HG02970 (cell line): ENCODE results near the gene ZNF609.
"Not testable (repeated sequence)": the region's sequence is repeated elsewhere in the genome, so short reads cannot be mapped to it uniquely, and the experiment has no call there.

Experiments
- ATAC-seq: cut with Tn5 transposase; IDR thresholded peaks from one replicate; pipeline ENCODE4 v1.9.1; 2021; ENCODE audit warnings: mild to moderate bottlenecking, moderate library complexity, moderate number of reproducible peaks; ENCODE audit not compliant: unreplicated experiment, low FRiP score

ZNF609 gene

GRCh38 chr15:64454282-64454681 is 6.1 kb upstream of the ZNF609 start:
- no peak for ATAC-seq

- ATAC-seq, result no peak
These were observed 4.4 kb upstream of the ZNF609 start for GRCh38 chr15:64455961-64456371.

GRCh38 chr15:64456634-64457108 is 3.7 kb upstream of the ZNF609 start:
- no peak for ATAC-seq

GRCh38 chr15:64459066-64459781 is 1.2 kb upstream of the ZNF609 start:
- ATAC-seq, result no peak

GRCh38 chr15:64460724-64461720 is 644 bp downstream of the ZNF609 start:
- no peak for ATAC-seq

- ATAC-seq, result no peak
These were observed 1.4 kb downstream of the ZNF609 start for GRCh38 chr15:64461721-64462162.

GRCh38 chr15:64462492-64462891 is 2.1 kb downstream of the ZNF609 start:
- no peak for ATAC-seq

GRCh38 chr15:64464276-64465005 is 4.1 kb downstream of the ZNF609 start:
- ATAC-seq, result no peak

GRCh38 chr15:64466408-64467141 is 6.2 kb downstream of the ZNF609 start:
- ATAC-seq, result no peak

GRCh38 chr15:64472161-64472560 is 11.8 kb downstream of the ZNF609 start:
- no peak for ATAC-seq

GRCh38 chr15:64474846-64475245 is 14.5 kb downstream of the ZNF609 start:
- ATAC-seq, result no peak

- no peak for ATAC-seq
These were observed 16.2 kb downstream of the ZNF609 start for GRCh38 chr15:64476550-64476949.

GRCh38 chr15:64478863-64479262 is 18.5 kb downstream of the ZNF609 start:
- no peak for ATAC-seq

- ATAC-seq, result no peak
These were observed 20.5 kb downstream of the ZNF609 start for GRCh38 chr15:64480891-64481290.

GRCh38 chr15:64483749-64484148 is 23.4 kb downstream of the ZNF609 start:
- no peak for ATAC-seq

GRCh38 chr15:64485796-64486195 is 25.4 kb downstream of the ZNF609 start:
- ATAC-seq, result no peak

GRCh38 chr15:64490598-64491259 is 30.4 kb downstream of the ZNF609 start:
- no peak for ATAC-seq

GRCh38 chr15:64493641-64494040 is 33.3 kb downstream of the ZNF609 start:
- ATAC-seq, result no peak

- not testable (repeated sequence) for ATAC-seq
These were observed 35.6 kb downstream of the ZNF609 start for GRCh38 chr15:64495968-64496367.
